ENCODE data around the gene ASCC3.

The ASCC3 gene

GRCh38 chr6:100461278-100461916, 419.7 kb downstream of the ASCC3 start:
- Histone ChIP-seq H4K20me1 (ENCODE audit: insufficient read depth, low read length, poor library complexity, severe bottlenecking) (no peaks in the 10 kb centered on the region), H3K9ac (ENCODE audit: low read depth, low read length, poor library complexity, severe bottlenecking) (no peak overlapping the region), H3K4me2 (ENCODE audit: low read depth, low read length, poor library complexity, severe bottlenecking) (no peak overlapping the region), H3K4me3 (ENCODE audit: low read length, poor library complexity, severe bottlenecking) (no peak overlapping the region), H3K79me2 (ENCODE audit: insufficient read depth, low read length) (no peaks in the 10 kb centered on the region), H2AFZ (ENCODE audit: low read length) (no peak overlapping the region), H3K4me1 (ENCODE audit: insufficient read depth, low read length, poor library complexity, severe bottlenecking) (no peaks in the 10 kb centered on the region), H3K9me3 (ENCODE audit: insufficient read depth, low read depth, low read length) (no peaks in the 10 kb centered on the region), H3K27me3 (ENCODE audit: insufficient read depth, low read length, poor library complexity, severe bottlenecking) (no peaks in the 10 kb centered on the region), H3K36me3 (ENCODE audit: insufficient read depth, low read length) (no peaks in the 10 kb centered on the region), H3K9me2 (replicated peaks; ENCODE audit: low read depth, low read length) (no peaks in the 10 kb centered on the region), H3F3A (ENCODE audit: low read depth) (no peaks in the 10 kb centered on the region)
- TF ChIP-seq CTCF (conservative IDR thresholded peaks at IDR 0.05; ENCODE audit: low read length) (no peak), EZH2phosphoT487 (IDR thresholded peaks at IDR 0.05; ENCODE audit: borderline replicate concordance) (no peak)

- peak; percentile 80 for TF ChIP-seq CTCF (conservative IDR thresholded peaks at IDR 0.05; ENCODE audit: low read length)
- no peak for TF ChIP-seq EZH2phosphoT487 (IDR thresholded peaks at IDR 0.05; ENCODE audit: borderline replicate concordance)
- Histone ChIP-seq H4K20me1 (ENCODE audit: insufficient read depth, low read length, poor library complexity, severe bottlenecking) (no peaks in the 10 kb centered on the region), H3K4me2 (ENCODE audit: low read depth, low read length, poor library complexity, severe bottlenecking) (no peak overlapping the region), H3K9me3 (ENCODE audit: insufficient read depth, low read depth, low read length) (no peaks in the 10 kb centered on the region), H3K4me3 (ENCODE audit: low read length, poor library complexity, severe bottlenecking) (no peak overlapping the region), H3K9me2 (replicated peaks; ENCODE audit: low read depth, low read length) (no peaks in the 10 kb centered on the region), H2AFZ (ENCODE audit: low read length) (no peak overlapping the region), H3F3A (ENCODE audit: low read depth) (no peaks in the 10 kb centered on the region), H3K9ac (ENCODE audit: low read depth, low read length, poor library complexity, severe bottlenecking) (no peak overlapping the region), H3K36me3 (ENCODE audit: insufficient read depth, low read length) (no peaks in the 10 kb centered on the region), H3K27me3 (ENCODE audit: insufficient read depth, low read length, poor library complexity, severe bottlenecking) (no peaks in the 10 kb centered on the region), H3K79me2 (ENCODE audit: insufficient read depth, low read length) (no peaks in the 10 kb centered on the region), H3K4me1 (ENCODE audit: insufficient read depth, low read length, poor library complexity, severe bottlenecking) (no peaks in the 10 kb centered on the region)
Observed at GRCh38 chr6:100460650-100461204, 420.4 kb downstream of the ASCC3 start.

GRCh38 chr6:100459592-100460184, 421.4 kb downstream of the ASCC3 start:
- H4K20me1 ChIP-seq (ENCODE audit: insufficient read depth, low read length, poor library complexity, severe bottlenecking): no peaks in the 10 kb centered on the region
- no peaks in the 10 kb centered on the region for H3K27me3 ChIP-seq (ENCODE audit: insufficient read depth, low read length, poor library complexity, severe bottlenecking)
- no peak overlapping the region for H3K4me2 ChIP-seq (ENCODE audit: low read depth, low read length, poor library complexity, severe bottlenecking)
- H3K4me3 ChIP-seq (ENCODE audit: low read length, poor library complexity, severe bottlenecking): no peak overlapping the region
- no peaks in the 10 kb centered on the region for H3K79me2 ChIP-seq (ENCODE audit: insufficient read depth, low read length)
- H2AFZ ChIP-seq (ENCODE audit: low read length): no peak overlapping the region
- H3K9ac ChIP-seq (ENCODE audit: low read depth, low read length, poor library complexity, severe bottlenecking): no peak overlapping the region
- H3K36me3 ChIP-seq (ENCODE audit: insufficient read depth, low read length): no peaks in the 10 kb centered on the region
- H3K9me2 ChIP-seq (replicated peaks; ENCODE audit: low read depth, low read length): no peaks in the 10 kb centered on the region
- TF ChIP-seq CTCF (conservative IDR thresholded peaks at IDR 0.05; ENCODE audit: low read length): no peak
- TF ChIP-seq EZH2phosphoT487 (IDR thresholded peaks at IDR 0.05; ENCODE audit: borderline replicate concordance): no peak
- H3F3A ChIP-seq (ENCODE audit: low read depth): no peaks in the 10 kb centered on the region
- H3K4me1 ChIP-seq (ENCODE audit: insufficient read depth, low read length, poor library complexity, severe bottlenecking): no peaks in the 10 kb centered on the region
- no peaks in the 10 kb centered on the region for H3K9me3 ChIP-seq (ENCODE audit: insufficient read depth, low read depth, low read length)

Data from Loucy (cell line).